ENCODE results near the gene SPI1.

DNA sequence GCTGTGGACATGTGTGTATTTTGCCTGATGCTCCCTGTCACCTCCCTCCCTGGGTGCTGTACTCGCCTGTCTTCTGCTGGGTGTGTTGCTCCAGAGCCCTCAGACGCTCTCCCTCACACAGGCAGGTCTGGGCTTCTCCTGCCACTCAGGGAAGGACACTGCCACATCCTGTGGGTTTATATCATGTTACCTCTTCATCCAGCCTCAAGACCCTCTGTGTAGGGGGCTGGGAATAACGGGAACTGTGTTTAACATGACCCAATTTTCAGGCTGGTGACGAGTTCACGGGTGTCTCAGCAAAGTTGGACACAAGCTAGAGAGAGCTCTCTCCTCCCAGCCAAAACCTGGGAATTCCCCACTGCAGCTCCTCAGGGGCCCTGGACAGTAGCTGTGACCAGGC, 50.4 kb downstream of the SPI1 start:
- TF ChIP-seq TAF1 (IDR thresholded peaks at IDR 0.05; ENCODE audit: low read depth, low read length) = no peak
- TF ChIP-seq POLR2A (IDR thresholded peaks at IDR 0.05; ENCODE audit: low read depth, low read length) = no peak

All from GM12891 (cell line).